ENCODE results near the gene PTGIR. TPM values are rescaled to one million over a fixed set of nuclear protein-coding genes. Genes with fewer than 3 reads are reported as not detected.
A peak's percentile ranks its signal among the peaks of the same experiment; 100 is the strongest.

Gene PTGIR
- total and polyA plus RNA-seq, 2 experiments from 2014 or later: 3.2 to 4.8 TPM

GRCh38 chr19:46656541-46656940 lies 31.7 kb upstream of the PTGIR start:
- Histone ChIP-seq H3K9me3 (ENCODE audit: low read depth) (no peaks in the 10 kb centered on the region), H3K9me2 (replicated peaks; ENCODE audit: insufficient read depth) (no peaks in the 10 kb centered on the region), H3K27ac (no peak overlapping the region), H3K4me3 (no peak overlapping the region), H3K4me2 (no peak overlapping the region), H4K20me1 (ENCODE audit: insufficient read depth, poor library complexity, severe bottlenecking) (no peaks in the 10 kb centered on the region), H3K36me3 (replicated peaks; ENCODE audit: insufficient read depth, low read depth) (no peaks in the 10 kb centered on the region), H3K79me2 (peaks cover 43% of the 10 kb centered on the region), H3K27me3 (peaks cover 19% of the 10 kb centered on the region), H2AFZ (no peak overlapping the region), H3K4me1 (ENCODE audit: insufficient read depth) (no peaks in the 10 kb centered on the region)
- WGBS (ENCODE audit: low lambda C conversion rate, missing lambda C conversion rate): 97% methylated on average over 5 of the region's 5 CpGs
- DNase-seq (ENCODE audit: low spot score): no peak
- TF ChIP-seq EZH2phosphoT487 (IDR thresholded peaks at IDR 0.05; ENCODE audit: low read depth, severe bottlenecking, unreplicated experiment) (no peak), EZH2 (IDR thresholded peaks at IDR 0.05; ENCODE audit: borderline replicate concordance) (no peak)
- TF ChIP-seq, protein P1, sequence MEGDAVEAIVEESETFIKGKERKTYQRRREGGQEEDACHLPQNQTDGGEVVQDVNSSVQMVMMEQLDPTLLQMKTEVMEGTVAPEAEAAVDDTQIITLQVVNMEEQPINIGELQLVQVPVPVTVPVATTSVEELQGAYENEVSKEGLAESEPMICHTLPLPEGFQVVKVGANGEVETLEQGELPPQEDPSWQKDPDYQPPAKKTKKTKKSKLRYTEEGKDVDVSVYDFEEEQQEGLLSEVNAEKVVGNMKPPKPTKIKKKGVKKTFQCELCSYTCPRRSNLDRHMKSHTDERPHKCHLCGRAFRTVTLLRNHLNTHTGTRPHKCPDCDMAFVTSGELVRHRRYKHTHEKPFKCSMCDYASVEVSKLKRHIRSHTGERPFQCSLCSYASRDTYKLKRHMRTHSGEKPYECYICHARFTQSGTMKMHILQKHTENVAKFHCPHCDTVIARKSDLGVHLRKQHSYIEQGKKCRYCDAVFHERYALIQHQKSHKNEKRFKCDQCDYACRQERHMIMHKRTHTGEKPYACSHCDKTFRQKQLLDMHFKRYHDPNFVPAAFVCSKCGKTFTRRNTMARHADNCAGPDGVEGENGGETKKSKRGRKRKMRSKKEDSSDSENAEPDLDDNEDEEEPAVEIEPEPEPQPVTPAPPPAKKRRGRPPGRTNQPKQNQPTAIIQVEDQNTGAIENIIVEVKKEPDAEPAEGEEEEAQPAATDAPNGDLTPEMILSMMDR (IDR thresholded peaks at IDR 0.05; ENCODE audit: poor library complexity): no peak

- peaks cover 19% of the 10 kb centered on the region for H3K27me3 ChIP-seq
- H3K4me2 ChIP-seq: peak overlapping the region; percentile 1
- no peaks in the 10 kb centered on the region for H3K9me3 ChIP-seq (ENCODE audit: low read depth)
- TF ChIP-seq EZH2 (IDR thresholded peaks at IDR 0.05; ENCODE audit: borderline replicate concordance): no peak
- TF ChIP-seq EZH2phosphoT487 (IDR thresholded peaks at IDR 0.05; ENCODE audit: low read depth, severe bottlenecking, unreplicated experiment): no peak
- TF ChIP-seq, protein P1 (IDR thresholded peaks at IDR 0.05; ENCODE audit: poor library complexity): no peak
- no peak overlapping the region for H3K4me3 ChIP-seq
- DNase-seq (ENCODE audit: low spot score): no peak
- peak overlapping the region; percentile 48 for H3K27ac ChIP-seq
- no peaks in the 10 kb centered on the region for H3K9me2 ChIP-seq (replicated peaks; ENCODE audit: insufficient read depth)
- no peaks in the 10 kb centered on the region for H3K4me1 ChIP-seq (ENCODE audit: insufficient read depth)
- 44% methylated on average over 13 of the region's 16 CpGs for WGBS (ENCODE audit: low lambda C conversion rate, missing lambda C conversion rate)
- no peaks in the 10 kb centered on the region for H4K20me1 ChIP-seq (ENCODE audit: insufficient read depth, poor library complexity, severe bottlenecking)
- no peak overlapping the region for H2AFZ ChIP-seq
- no peaks in the 10 kb centered on the region for H3K36me3 ChIP-seq (replicated peaks; ENCODE audit: insufficient read depth, low read depth)
- peaks cover 39% of the 10 kb centered on the region for H3K79me2 ChIP-seq
Observed at GRCh38 chr19:46654621-46655152, 29.8 kb upstream of the PTGIR start.

DNA sequence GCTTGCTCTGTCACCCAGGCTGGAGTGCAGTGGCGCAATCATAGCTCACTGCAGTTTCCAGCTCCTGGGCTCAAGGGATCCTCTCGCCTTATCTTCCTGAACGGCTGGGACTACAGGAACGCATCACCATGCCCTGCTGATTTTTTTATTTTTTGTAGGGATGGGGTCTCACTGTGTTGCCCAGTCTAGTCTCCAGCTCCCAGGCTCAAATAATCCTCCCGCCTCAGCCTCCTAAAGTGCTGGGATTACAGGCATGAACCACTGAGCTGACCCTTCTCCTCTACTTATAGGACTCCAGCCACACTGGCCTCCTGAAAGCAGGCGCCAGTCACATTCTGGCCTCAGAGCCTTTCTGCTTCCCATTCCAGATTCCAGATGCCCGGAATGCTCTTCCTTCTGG lies 25.6 kb upstream of the PTGIR start:
- Histone ChIP-seq H3K4me1 (ENCODE audit: insufficient read depth) (no peaks in the 10 kb centered on the region), H3K9me2 (replicated peaks; ENCODE audit: insufficient read depth) (no peaks in the 10 kb centered on the region), H3K27me3 (peaks cover 24% of the 10 kb centered on the region), H3K9me3 (ENCODE audit: low read depth) (no peaks in the 10 kb centered on the region), H2AFZ (no peak overlapping the region), H3K27ac (no peak overlapping the region), H3K4me3 (no peak overlapping the region), H3K4me2 (no peak overlapping the region), H3K79me2 (peaks cover 8% of the 10 kb centered on the region), H3K36me3 (replicated peaks; ENCODE audit: insufficient read depth, low read depth) (no peaks in the 10 kb centered on the region), H4K20me1 (ENCODE audit: insufficient read depth, poor library complexity, severe bottlenecking) (no peaks in the 10 kb centered on the region)
- WGBS (ENCODE audit: low lambda C conversion rate, missing lambda C conversion rate): 84% methylated on average over 7 of the region's 7 CpGs
- TF ChIP-seq EZH2 (IDR thresholded peaks at IDR 0.05; ENCODE audit: borderline replicate concordance) (no peak), EZH2phosphoT487 (IDR thresholded peaks at IDR 0.05; ENCODE audit: low read depth, severe bottlenecking, unreplicated experiment) (no peak)
- TF ChIP-seq, protein P1 (IDR thresholded peaks at IDR 0.05; ENCODE audit: poor library complexity): no peak
- no peak for DNase-seq (ENCODE audit: low spot score)
